RKO (cell line): ENCODE results near the gene CYP1B1.
"Not testable (repeated sequence)": the region's sequence is repeated elsewhere in the genome, so short reads cannot be mapped to it uniquely, and the experiment has no call there.

Source experiments
- DNase-seq: peaks from one replicate; pipeline ENCODE4 v3.0.0-alpha.2; 2016; ENCODE audit warnings: low spot score

CYP1B1 gene

GRCh38 chr2:38032946-38033345 lies 43.0 kb downstream of the CYP1B1 start:
- DNase-seq, result no peak

GRCh38 chr2:38030635-38031355 lies 45.2 kb downstream of the CYP1B1 start:
- no peak for DNase-seq

DNA sequence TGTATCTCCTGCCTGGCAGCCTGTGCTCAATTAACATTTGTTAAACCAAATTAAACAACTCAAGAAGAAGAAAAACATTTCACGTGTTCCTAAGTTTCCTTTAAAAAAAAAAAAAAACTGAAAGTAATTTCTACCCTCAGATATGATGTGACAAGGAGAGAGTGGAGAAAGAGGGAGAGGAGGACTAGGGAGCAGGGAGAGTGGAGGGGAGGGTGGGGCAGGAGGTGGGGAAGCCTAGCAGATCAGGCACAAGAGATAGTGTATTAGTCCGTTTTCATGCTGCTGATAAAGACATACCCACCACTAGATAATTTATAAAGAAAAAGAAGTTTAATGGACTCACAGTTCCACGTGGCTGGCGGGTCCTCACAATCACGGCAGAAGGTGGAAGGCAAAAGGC lies 46.4 kb downstream of the CYP1B1 start:
- no peak for DNase-seq

DNA sequence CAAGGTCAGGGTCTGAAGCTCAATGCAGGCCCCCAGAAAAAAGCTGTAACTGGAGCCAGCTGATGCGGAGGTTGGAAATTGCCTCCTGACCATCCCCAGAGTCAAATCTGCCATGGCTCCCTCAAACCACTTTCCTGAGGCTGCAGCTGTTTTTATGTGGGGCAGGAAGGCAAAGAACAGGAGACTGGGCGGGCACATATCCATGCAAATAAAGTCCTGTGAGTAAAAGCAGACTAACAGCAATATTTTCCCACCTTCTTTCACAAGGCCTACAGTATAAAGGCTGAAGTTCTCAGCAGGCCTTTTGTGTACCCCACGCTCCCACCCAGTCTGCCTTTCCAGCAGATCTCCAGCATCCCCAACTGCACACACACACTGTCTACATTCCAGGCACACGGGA lies 47.1 kb downstream of the CYP1B1 start:
- DNase-seq, result no peak

- no peak for DNase-seq
Observed at GRCh38 chr2:38026846-38027245, 49.1 kb downstream of the CYP1B1 start.

DNA sequence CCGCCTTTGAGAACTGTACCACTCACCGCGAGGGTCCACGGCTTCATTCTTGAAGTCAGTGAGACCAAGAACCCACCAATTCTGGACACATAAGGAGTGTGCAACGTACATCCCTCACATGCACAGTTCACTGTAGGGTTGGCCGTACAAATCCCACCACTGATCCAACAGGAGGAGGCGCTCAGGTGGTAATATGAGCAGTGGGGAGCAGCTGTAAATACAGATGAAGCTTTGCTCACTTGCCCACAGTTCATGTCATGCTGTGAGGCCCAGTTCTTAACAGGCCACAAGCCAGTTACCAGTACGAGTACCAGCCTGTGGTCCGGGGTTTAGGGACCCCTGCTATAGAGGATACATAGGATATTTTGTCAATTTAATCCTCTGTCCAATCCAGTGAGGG lies 54.4 kb downstream of the CYP1B1 start:
- DNase-seq, result no peak

- DNase-seq, result not testable (repeated sequence)
Observed at GRCh38 chr2:38020359-38021069, 55.4 kb downstream of the CYP1B1 start.

DNA sequence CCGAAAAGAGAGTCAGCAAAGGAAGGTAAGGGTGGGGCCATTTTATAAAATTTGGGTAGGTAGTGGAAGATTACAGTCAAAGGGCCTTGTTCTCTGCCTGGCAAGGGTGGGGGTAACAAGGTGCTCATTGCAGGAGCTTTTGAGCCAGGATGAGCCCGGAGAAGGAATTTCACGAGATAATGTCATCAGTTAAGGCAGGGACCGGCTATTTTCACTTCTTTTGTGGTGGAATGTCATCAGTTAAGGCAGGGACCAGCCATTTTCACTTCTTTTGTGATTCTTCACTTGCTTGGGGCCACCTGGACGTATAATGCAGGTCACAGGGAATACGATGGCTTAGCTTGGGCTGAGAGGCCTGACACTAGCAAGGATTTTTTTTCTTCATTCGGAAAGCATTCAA lies 58.1 kb downstream of the CYP1B1 start:
- no peak for DNase-seq
